ENCODE data around the gene CHKA.
A peak's percentile ranks its signal among the peaks of the same experiment; 100 is the strongest.
"Not testable (repeated sequence)": the region's sequence is repeated elsewhere in the genome, so short reads cannot be mapped to it uniquely, and the experiment has no call there.

The CHKA gene

GRCh38 chr11:68096962-68097361 is 24.2 kb downstream of the CHKA start:
- H3K4me1 ChIP-seq (ENCODE audit: control insufficient read depth in 2 of 2, insufficient read depth in 2 of 2, low read length in 2 of 2), result peaks cover 2 to 12% of the 10 kb centered on the region in 2 donors
- H3K9me3 ChIP-seq (ENCODE audit: control insufficient read depth in 2 of 2, low read length in 2 of 2), result no peaks in the 10 kb centered on the region
- no peak overlapping the region for H3K4me3 ChIP-seq (ENCODE audit: low read length in 2 of 2)
- H3K36me3 ChIP-seq (ENCODE audit: control insufficient read depth in 2 of 2, insufficient read depth in 2 of 2, low read length in 2 of 2), result peaks cover 0 to 4% of the 10 kb centered on the region in 2 donors
- no peak overlapping the region for H3K27ac ChIP-seq (ENCODE audit: low read depth in 2 of 2, low read length in 2 of 2)
- H3K27me3 ChIP-seq (ENCODE audit: control insufficient read depth in 2 of 2, insufficient read depth in 2 of 2, low read length in 2 of 2), result no peaks in the 10 kb centered on the region
- H3K9ac ChIP-seq (ENCODE audit: low read depth in 1 of 2, low read length in 2 of 2), result no peak overlapping the region

- H3K4me3 ChIP-seq (ENCODE audit: low read length in 2 of 2), result no peak overlapping the region
- no peaks in the 10 kb centered on the region for H3K9me3 ChIP-seq (ENCODE audit: control insufficient read depth in 2 of 2, low read length in 2 of 2)
- no peaks in the 10 kb centered on the region for H3K27me3 ChIP-seq (ENCODE audit: control insufficient read depth in 2 of 2, insufficient read depth in 2 of 2, low read length in 2 of 2)
- H3K4me1 ChIP-seq (ENCODE audit: control insufficient read depth in 2 of 2, insufficient read depth in 2 of 2, low read length in 2 of 2), result peaks cover 19 to 20% of the 10 kb centered on the region in 2 donors
- H3K27ac ChIP-seq (ENCODE audit: low read depth in 2 of 2, low read length in 2 of 2), result no peak overlapping the region
- H3K36me3 ChIP-seq (ENCODE audit: control insufficient read depth in 2 of 2, insufficient read depth in 2 of 2, low read length in 2 of 2), result peaks cover 0 to 4% of the 10 kb centered on the region in 2 donors
- H3K9ac ChIP-seq (ENCODE audit: low read depth in 1 of 2, low read length in 2 of 2), result no peak overlapping the region
Observed at GRCh38 chr11:68093565-68093964, 27.6 kb downstream of the CHKA start.

GRCh38 chr11:68092946-68093345 is 28.2 kb downstream of the CHKA start:
- not testable (repeated sequence) for H3K27me3 ChIP-seq (ENCODE audit: control insufficient read depth in 2 of 2, insufficient read depth in 2 of 2, low read length in 2 of 2); H3K9ac ChIP-seq (ENCODE audit: low read depth in 1 of 2, low read length in 2 of 2); H3K36me3 ChIP-seq (ENCODE audit: control insufficient read depth in 2 of 2, insufficient read depth in 2 of 2, low read length in 2 of 2); H3K4me3 ChIP-seq (ENCODE audit: low read length in 2 of 2); H3K27ac ChIP-seq (ENCODE audit: low read depth in 2 of 2, low read length in 2 of 2); H3K9me3 ChIP-seq (ENCODE audit: control insufficient read depth in 2 of 2, low read length in 2 of 2)
- peaks cover 19 to 20% of the 10 kb centered on the region in 2 donors for H3K4me1 ChIP-seq (ENCODE audit: control insufficient read depth in 2 of 2, insufficient read depth in 2 of 2, low read length in 2 of 2)

DNA sequence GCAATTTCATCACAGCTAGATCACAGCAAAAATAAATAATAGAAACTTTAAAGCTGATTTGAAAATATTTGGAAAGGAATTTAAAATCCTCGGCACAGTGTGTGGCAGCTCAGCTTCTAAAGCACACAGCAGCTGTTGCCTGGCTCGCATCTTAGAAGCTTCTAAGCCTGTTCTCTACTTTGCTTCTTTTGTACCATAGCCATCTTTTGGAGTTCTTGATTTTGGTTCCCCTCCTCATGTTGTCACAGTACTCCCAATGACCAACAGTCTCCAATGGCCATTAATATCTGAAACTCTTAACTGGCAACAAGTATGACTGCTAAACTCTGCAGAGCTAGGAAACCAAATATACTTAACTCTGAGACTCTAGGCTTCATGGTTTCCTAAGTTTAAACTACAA is 28.8 kb downstream of the CHKA start:
- Histone ChIP-seq H3K9me3 (ENCODE audit: control insufficient read depth in 2 of 2, low read length in 2 of 2) (no peaks in the 10 kb centered on the region), H3K27ac (ENCODE audit: low read depth in 2 of 2, low read length in 2 of 2) (no peak overlapping the region), H3K4me3 (ENCODE audit: low read length in 2 of 2) (no peak overlapping the region), H3K27me3 (ENCODE audit: control insufficient read depth in 2 of 2, insufficient read depth in 2 of 2, low read length in 2 of 2) (no peaks in the 10 kb centered on the region), H3K36me3 (ENCODE audit: control insufficient read depth in 2 of 2, insufficient read depth in 2 of 2, low read length in 2 of 2) (peaks cover 0 to 4% of the 10 kb centered on the region in 2 donors), H3K4me1 (ENCODE audit: control insufficient read depth in 2 of 2, insufficient read depth in 2 of 2, low read length in 2 of 2) (peaks cover 19 to 20% of the 10 kb centered on the region in 2 donors), H3K9ac (ENCODE audit: low read depth in 1 of 2, low read length in 2 of 2) (no peak overlapping the region)

DNA sequence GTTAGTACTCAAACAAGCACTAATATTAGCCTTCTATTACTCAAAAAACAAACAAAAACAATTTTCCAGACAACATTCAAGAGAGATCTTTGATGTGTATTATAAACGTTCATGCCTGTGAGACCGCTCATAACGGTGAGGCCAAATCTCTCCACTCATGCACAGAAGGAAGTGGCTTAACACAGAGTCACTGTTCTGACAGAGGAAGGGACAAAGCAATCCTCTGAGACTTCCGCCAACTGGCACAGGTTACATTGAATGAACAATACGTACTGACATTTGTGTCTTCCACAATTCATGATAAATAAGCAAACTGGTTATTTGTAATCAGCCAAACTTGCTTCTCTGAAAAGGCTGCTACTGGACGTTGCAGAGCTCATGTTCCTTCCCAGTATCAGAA is 30.5 kb downstream of the CHKA start:
- Histone ChIP-seq H3K27ac (ENCODE audit: low read depth in 2 of 2, low read length in 2 of 2) (peak overlapping the region; percentile 64 to 69), H3K4me3 (ENCODE audit: low read length in 2 of 2) (peak overlapping the region in 1 of 2 donors; percentile 44), H3K4me1 (ENCODE audit: control insufficient read depth in 2 of 2, insufficient read depth in 2 of 2, low read length in 2 of 2) (peaks cover 17 to 20% of the 10 kb centered on the region in 2 donors), H3K27me3 (ENCODE audit: control insufficient read depth in 2 of 2, insufficient read depth in 2 of 2, low read length in 2 of 2) (no peaks in the 10 kb centered on the region), H3K9ac (ENCODE audit: low read depth in 1 of 2, low read length in 2 of 2) (peak overlapping the region; percentile 2 to 38), H3K9me3 (ENCODE audit: control insufficient read depth in 2 of 2, low read length in 2 of 2) (no peaks in the 10 kb centered on the region), H3K36me3 (ENCODE audit: control insufficient read depth in 2 of 2, insufficient read depth in 2 of 2, low read length in 2 of 2) (peaks cover 0 to 4% of the 10 kb centered on the region in 2 donors)

- Histone ChIP-seq H3K4me3 (ENCODE audit: low read length in 2 of 2) (peak overlapping the region in 1 of 2 donors; percentile 44), H3K4me1 (ENCODE audit: control insufficient read depth in 2 of 2, insufficient read depth in 2 of 2, low read length in 2 of 2) (peaks cover 17 to 20% of the 10 kb centered on the region in 2 donors), H3K27me3 (ENCODE audit: control insufficient read depth in 2 of 2, insufficient read depth in 2 of 2, low read length in 2 of 2) (no peaks in the 10 kb centered on the region), H3K27ac (ENCODE audit: low read depth in 2 of 2, low read length in 2 of 2) (peak overlapping the region; percentile 64 to 69), H3K9me3 (ENCODE audit: control insufficient read depth in 2 of 2, low read length in 2 of 2) (no peaks in the 10 kb centered on the region), H3K9ac (ENCODE audit: low read depth in 1 of 2, low read length in 2 of 2) (peak overlapping the region; percentile 2 to 6), H3K36me3 (ENCODE audit: control insufficient read depth in 2 of 2, insufficient read depth in 2 of 2, low read length in 2 of 2) (peaks cover 0 to 4% of the 10 kb centered on the region in 2 donors)
Observed at GRCh38 chr11:68090287-68090686, 30.9 kb downstream of the CHKA start.

DNA sequence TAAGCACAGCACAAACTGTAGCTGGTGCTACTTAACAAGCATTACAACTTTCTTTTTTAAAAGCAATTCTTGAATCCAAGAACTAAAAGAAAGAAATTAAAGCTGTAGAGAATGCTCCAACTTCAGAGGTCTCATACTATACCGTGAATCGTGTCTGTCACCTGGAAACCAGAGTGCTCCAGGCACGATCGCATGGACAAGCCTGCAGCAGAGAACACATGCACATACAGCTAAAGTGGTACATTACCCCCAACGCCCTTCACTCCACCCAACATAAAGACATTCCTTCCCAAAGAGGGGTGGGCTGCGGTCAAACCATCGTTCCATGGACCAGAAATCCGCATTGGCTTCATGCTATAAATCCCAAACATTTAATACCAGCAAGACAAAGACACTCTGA is 31.5 kb downstream of the CHKA start:
- H3K27ac ChIP-seq (ENCODE audit: low read depth in 2 of 2, low read length in 2 of 2), result peak overlapping the region; percentile 64 to 69

GRCh38 chr11:68083517-68083916 is 37.7 kb downstream of the CHKA start:
- Histone ChIP-seq H3K9ac (ENCODE audit: low read depth in 1 of 2, low read length in 2 of 2) (no peak overlapping the region), H3K9me3 (ENCODE audit: control insufficient read depth in 2 of 2, low read length in 2 of 2) (no peaks in the 10 kb centered on the region), H3K27me3 (ENCODE audit: control insufficient read depth in 2 of 2, insufficient read depth in 2 of 2, low read length in 2 of 2) (no peaks in the 10 kb centered on the region), H3K4me1 (ENCODE audit: control insufficient read depth in 2 of 2, insufficient read depth in 2 of 2, low read length in 2 of 2) (peaks cover 0 to 3% of the 10 kb centered on the region in 2 donors), H3K4me3 (ENCODE audit: low read length in 2 of 2) (no peak overlapping the region), H3K27ac (ENCODE audit: low read depth in 2 of 2, low read length in 2 of 2) (no peak overlapping the region), H3K36me3 (ENCODE audit: control insufficient read depth in 2 of 2, insufficient read depth in 2 of 2, low read length in 2 of 2) (peaks cover 13 to 17% of the 10 kb centered on the region in 2 donors)

More for the DNA sequence above, 31.5 kb downstream of the CHKA start:
- Histone ChIP-seq H3K4me3 (ENCODE audit: low read length in 2 of 2) (peak overlapping the region in 1 of 2 donors; percentile 37), H3K9ac (ENCODE audit: low read depth in 1 of 2, low read length in 2 of 2) (no peak overlapping the region), H3K9me3 (ENCODE audit: control insufficient read depth in 2 of 2, low read length in 2 of 2) (no peaks in the 10 kb centered on the region), H3K4me1 (ENCODE audit: control insufficient read depth in 2 of 2, insufficient read depth in 2 of 2, low read length in 2 of 2) (peaks cover 17 to 20% of the 10 kb centered on the region in 2 donors), H3K27me3 (ENCODE audit: control insufficient read depth in 2 of 2, insufficient read depth in 2 of 2, low read length in 2 of 2) (no peaks in the 10 kb centered on the region), H3K36me3 (ENCODE audit: control insufficient read depth in 2 of 2, insufficient read depth in 2 of 2, low read length in 2 of 2) (peaks cover 0 to 4% of the 10 kb centered on the region in 2 donors)

- H3K27me3 ChIP-seq (ENCODE audit: control insufficient read depth in 2 of 2, insufficient read depth in 2 of 2, low read length in 2 of 2), result no peaks in the 10 kb centered on the region
- no peak overlapping the region for H3K9ac ChIP-seq (ENCODE audit: low read depth in 1 of 2, low read length in 2 of 2)
- peaks cover 0 to 3% of the 10 kb centered on the region in 2 donors for H3K4me1 ChIP-seq (ENCODE audit: control insufficient read depth in 2 of 2, insufficient read depth in 2 of 2, low read length in 2 of 2)
- peaks cover 16 to 21% of the 10 kb centered on the region in 2 donors for H3K36me3 ChIP-seq (ENCODE audit: control insufficient read depth in 2 of 2, insufficient read depth in 2 of 2, low read length in 2 of 2)
- no peaks in the 10 kb centered on the region for H3K9me3 ChIP-seq (ENCODE audit: control insufficient read depth in 2 of 2, low read length in 2 of 2)
- no peak overlapping the region for H3K27ac ChIP-seq (ENCODE audit: low read depth in 2 of 2, low read length in 2 of 2)
- no peak overlapping the region for H3K4me3 ChIP-seq (ENCODE audit: low read length in 2 of 2)
Observed at GRCh38 chr11:68082481-68082880, 38.7 kb downstream of the CHKA start.

DNA sequence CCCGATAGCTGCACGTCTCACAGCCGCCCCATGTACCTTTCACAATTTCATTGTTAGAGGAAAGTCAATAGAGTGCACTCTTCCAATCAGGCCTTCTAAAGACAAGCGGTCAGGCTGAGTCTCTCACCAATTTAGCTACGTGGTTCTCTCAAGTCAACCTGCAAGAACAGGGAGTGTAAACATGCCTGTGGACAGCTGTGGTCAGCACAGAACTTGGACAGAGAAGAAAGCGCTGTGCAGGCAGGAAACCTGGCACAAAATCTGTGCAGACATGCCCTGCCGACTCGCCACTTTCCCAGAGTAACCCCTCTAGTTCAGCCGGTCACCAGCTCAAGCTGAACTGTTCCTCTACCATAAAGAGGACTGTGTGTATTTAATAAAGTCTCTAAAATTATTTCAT is 39.5 kb downstream of the CHKA start:
- Histone ChIP-seq H3K9me3 (ENCODE audit: control insufficient read depth in 2 of 2, low read length in 2 of 2) (no peaks in the 10 kb centered on the region), H3K4me1 (ENCODE audit: control insufficient read depth in 2 of 2, insufficient read depth in 2 of 2, low read length in 2 of 2) (peaks cover 0 to 3% of the 10 kb centered on the region in 2 donors), H3K9ac (ENCODE audit: low read depth in 1 of 2, low read length in 2 of 2) (no peak overlapping the region), H3K27ac (ENCODE audit: low read depth in 2 of 2, low read length in 2 of 2) (no peak overlapping the region), H3K4me3 (ENCODE audit: low read length in 2 of 2) (no peak overlapping the region), H3K36me3 (ENCODE audit: control insufficient read depth in 2 of 2, insufficient read depth in 2 of 2, low read length in 2 of 2) (peaks cover 18 to 23% of the 10 kb centered on the region in 2 donors), H3K27me3 (ENCODE audit: control insufficient read depth in 2 of 2, insufficient read depth in 2 of 2, low read length in 2 of 2) (no peaks in the 10 kb centered on the region)

DNA sequence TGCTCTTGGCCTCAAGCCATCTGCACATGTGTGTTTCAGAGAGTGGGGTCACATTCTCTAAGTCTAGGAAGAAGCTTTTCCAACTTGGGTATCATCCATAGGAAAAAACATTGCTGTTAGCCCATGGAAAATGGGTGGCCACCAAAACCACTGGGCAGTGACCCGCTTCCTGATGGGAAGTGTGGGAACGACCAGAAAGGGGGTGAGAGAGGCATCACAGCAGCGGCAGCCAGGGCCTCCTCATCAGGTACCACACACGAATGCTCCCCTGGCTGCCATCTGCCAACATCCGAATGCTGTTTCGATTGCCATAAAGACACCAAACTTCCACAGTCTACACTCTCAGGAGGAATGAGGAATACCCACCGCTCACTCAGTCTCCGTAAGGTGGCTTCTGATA is 40.3 kb downstream of the CHKA start:
- Histone ChIP-seq H3K27ac (ENCODE audit: low read depth in 2 of 2, low read length in 2 of 2) (no peak overlapping the region), H3K9me3 (ENCODE audit: control insufficient read depth in 2 of 2, low read length in 2 of 2) (no peaks in the 10 kb centered on the region), H3K36me3 (ENCODE audit: control insufficient read depth in 2 of 2, insufficient read depth in 2 of 2, low read length in 2 of 2) (peaks cover 21 to 23% of the 10 kb centered on the region in 2 donors), H3K4me1 (ENCODE audit: control insufficient read depth in 2 of 2, insufficient read depth in 2 of 2, low read length in 2 of 2) (peaks cover 0 to 3% of the 10 kb centered on the region in 2 donors), H3K4me3 (ENCODE audit: low read length in 2 of 2) (no peak overlapping the region), H3K27me3 (ENCODE audit: control insufficient read depth in 2 of 2, insufficient read depth in 2 of 2, low read length in 2 of 2) (no peaks in the 10 kb centered on the region), H3K9ac (ENCODE audit: low read depth in 1 of 2, low read length in 2 of 2) (no peak overlapping the region)
